Measurements from ENCODE around the gene ALDH1B1. TPM values are rescaled to one million over a fixed set of nuclear protein-coding genes. Genes with fewer than 3 reads are reported as not detected.

The ALDH1B1 gene
- total and polyA plus RNA-seq, 2 donors: 51.0 to 239 TPM

- peaks cover 3% of the 10 kb centered on the region for H3K4me1 ChIP-seq (ENCODE audit: insufficient read depth)
- H3K27ac ChIP-seq (ENCODE audit: low read depth): no peak overlapping the region
- 80% methylated on average over 7 of the region's 7 CpGs for WGBS
- H3K36me3 ChIP-seq (ENCODE audit: insufficient read depth): no peaks in the 10 kb centered on the region
- no peak overlapping the region for H3K4me3 ChIP-seq (ENCODE audit: low read depth, low read length)
- no peak for DNase-seq (ENCODE audit: extremely low spot score)
Measured at GRCh38 chr9:38422555-38423260, 30.2 kb downstream of the ALDH1B1 start.

- Histone ChIP-seq H3K4me3 (ENCODE audit: low read depth, low read length) (peak overlapping the region; percentile 44), H3K4me1 (ENCODE audit: insufficient read depth) (peaks cover 3% of the 10 kb centered on the region), H3K27ac (ENCODE audit: low read depth) (no peak overlapping the region), H3K36me3 (ENCODE audit: insufficient read depth) (no peaks in the 10 kb centered on the region)
- no peak for DNase-seq (ENCODE audit: extremely low spot score)
- WGBS: 39% methylated on average over 15 of the region's 15 CpGs
Measured at GRCh38 chr9:38423273-38423972, 30.9 kb downstream of the ALDH1B1 start.

- DNase-seq (ENCODE audit: extremely low spot score): no peak
- WGBS: under 1% methylated on average over 115 of the region's 115 CpGs
- Histone ChIP-seq H3K4me3 (ENCODE audit: low read depth, low read length) (peak within 1 kb of the TSS; percentile 44), H3K36me3 (ENCODE audit: insufficient read depth) (no peaks in the 10 kb centered on the region), H3K27ac (ENCODE audit: low read depth) (no peak within 1 kb of the TSS), H3K4me1 (ENCODE audit: insufficient read depth) (peaks cover 3% of the 10 kb centered on the region)
Measured at GRCh38 chr9:38423973-38424843, 31.7 kb downstream of the ALDH1B1 start, which contains the start of gene IGFBPL1. TSS of gene IGFBPL1 (minus strand) at chr9:38424454. CDS start at chr9:38424424, 30 bp downstream.

GRCh38 chr9:38424918-38425317 lies 32.4 kb downstream of the ALDH1B1 start:
- H3K4me3 ChIP-seq (ENCODE audit: low read depth, low read length): no peak overlapping the region
- peaks cover 3% of the 10 kb centered on the region for H3K4me1 ChIP-seq (ENCODE audit: insufficient read depth)
- DNase-seq (ENCODE audit: extremely low spot score): no peak
- H3K27ac ChIP-seq (ENCODE audit: low read depth): no peak overlapping the region
- WGBS: 75% methylated on average over 4 of the region's 4 CpGs
- no peaks in the 10 kb centered on the region for H3K36me3 ChIP-seq (ENCODE audit: insufficient read depth)

DNA sequence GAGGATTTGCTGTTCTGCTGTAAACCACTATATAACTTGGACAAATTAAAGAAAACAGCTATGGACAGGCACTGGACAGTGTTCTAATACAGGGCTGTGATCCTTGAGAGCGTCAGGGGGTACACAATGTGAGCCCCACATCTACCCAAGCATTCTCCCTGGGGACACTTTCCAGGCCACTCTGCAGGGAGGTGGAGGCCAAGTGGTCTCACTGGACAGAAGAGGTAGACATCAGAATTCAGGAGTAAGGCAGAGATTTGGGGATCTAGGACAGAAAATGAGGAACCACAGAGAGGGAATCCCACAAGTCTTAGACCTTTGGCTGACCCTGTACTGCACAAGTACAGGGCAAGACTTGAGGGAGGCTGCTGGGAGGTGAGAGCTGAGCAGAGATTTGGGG lies 35.6 kb downstream of the ALDH1B1 start:
- WGBS: 89% methylated on average over 1 of the region's 1 CpG
- H3K27ac ChIP-seq (ENCODE audit: low read depth): no peak overlapping the region
- peaks cover 3% of the 10 kb centered on the region for H3K4me1 ChIP-seq (ENCODE audit: insufficient read depth)
- no peaks in the 10 kb centered on the region for H3K36me3 ChIP-seq (ENCODE audit: insufficient read depth)
- H3K4me3 ChIP-seq (ENCODE audit: low read depth, low read length): no peak overlapping the region
- no peak for DNase-seq (ENCODE audit: extremely low spot score)

- DNase-seq (ENCODE audit: extremely low spot score): no peak
- no peaks in the 10 kb centered on the region for H3K36me3 ChIP-seq (ENCODE audit: insufficient read depth)
- 55% methylated on average over 4 of the region's 4 CpGs for WGBS
- H3K4me1 ChIP-seq (ENCODE audit: insufficient read depth): no peaks in the 10 kb centered on the region
- no peak overlapping the region for H3K27ac ChIP-seq (ENCODE audit: low read depth)
- H3K4me3 ChIP-seq (ENCODE audit: low read depth, low read length): no peak overlapping the region
Measured at GRCh38 chr9:38431116-38431515, 38.6 kb downstream of the ALDH1B1 start.

DNA sequence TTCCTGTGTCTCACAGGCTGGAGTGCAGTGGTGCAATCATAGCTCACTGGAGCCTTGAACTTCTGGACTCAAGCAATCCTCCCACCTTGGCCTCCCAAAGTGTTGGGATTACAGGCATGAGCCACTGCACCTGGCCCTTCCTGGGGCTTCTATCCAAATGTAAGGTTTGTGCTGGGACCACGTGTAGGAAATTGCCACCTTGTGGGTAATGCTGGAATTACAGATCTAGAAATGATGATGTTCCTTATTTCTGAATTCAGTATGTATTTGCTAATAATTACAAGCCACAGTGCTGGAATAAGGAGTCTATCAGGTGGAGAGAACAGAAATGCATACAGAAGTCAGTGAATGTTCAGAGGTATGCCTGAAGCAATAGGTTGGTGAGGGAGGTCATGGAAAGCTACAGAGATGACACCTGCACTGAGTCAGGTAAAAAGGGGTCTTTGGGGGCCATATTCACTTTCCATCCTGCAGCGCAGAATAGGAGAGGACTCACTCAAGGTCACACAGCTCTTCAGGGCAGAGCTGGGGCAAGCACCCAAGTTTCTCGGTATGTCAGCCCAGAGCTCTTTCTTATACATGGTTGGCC lies 40.5 kb downstream of the ALDH1B1 start:
- 23% methylated on average over 3 of the region's 3 CpGs for WGBS
- Histone ChIP-seq H3K27ac (ENCODE audit: low read depth) (no peak overlapping the region), H3K4me1 (ENCODE audit: insufficient read depth) (no peaks in the 10 kb centered on the region), H3K36me3 (ENCODE audit: insufficient read depth) (no peaks in the 10 kb centered on the region), H3K4me3 (ENCODE audit: low read depth, low read length) (no peak overlapping the region)
- DNase-seq (ENCODE audit: extremely low spot score): no peak

GRCh38 chr9:38434365-38434764 lies 41.9 kb downstream of the ALDH1B1 start:
- DNase-seq (ENCODE audit: extremely low spot score): no peak
- 58% methylated on average over 3 of the region's 3 CpGs for WGBS
- no peaks in the 10 kb centered on the region for H3K4me1 ChIP-seq (ENCODE audit: insufficient read depth)

GRCh38 chr9:38434853-38435252 lies 42.4 kb downstream of the ALDH1B1 start:
- WGBS: 76% methylated on average over 3 of the region's 3 CpGs
- Histone ChIP-seq H3K4me1 (ENCODE audit: insufficient read depth) (no peaks in the 10 kb centered on the region), H3K36me3 (ENCODE audit: insufficient read depth) (no peaks in the 10 kb centered on the region), H3K27ac (ENCODE audit: low read depth) (no peak overlapping the region), H3K4me3 (ENCODE audit: low read depth, low read length) (no peak overlapping the region)
- no peak for DNase-seq (ENCODE audit: extremely low spot score)

More at GRCh38 chr9:38434365-38434764, 41.9 kb downstream of the ALDH1B1 start:
- no peaks in the 10 kb centered on the region for H3K36me3 ChIP-seq (ENCODE audit: insufficient read depth)
- no peak overlapping the region for H3K27ac ChIP-seq (ENCODE audit: low read depth)
- no peak overlapping the region for H3K4me3 ChIP-seq (ENCODE audit: low read depth, low read length)

- Histone ChIP-seq H3K4me3 (ENCODE audit: low read depth, low read length) (no peak overlapping the region), H3K27ac (ENCODE audit: low read depth) (no peak overlapping the region), H3K36me3 (ENCODE audit: insufficient read depth) (no peaks in the 10 kb centered on the region), H3K4me1 (ENCODE audit: insufficient read depth) (no peaks in the 10 kb centered on the region)
- DNase-seq (ENCODE audit: extremely low spot score): no peak
- 70% methylated on average over 2 of the region's 2 CpGs for WGBS
Measured at GRCh38 chr9:38435521-38435920, 43.0 kb downstream of the ALDH1B1 start.

DNA sequence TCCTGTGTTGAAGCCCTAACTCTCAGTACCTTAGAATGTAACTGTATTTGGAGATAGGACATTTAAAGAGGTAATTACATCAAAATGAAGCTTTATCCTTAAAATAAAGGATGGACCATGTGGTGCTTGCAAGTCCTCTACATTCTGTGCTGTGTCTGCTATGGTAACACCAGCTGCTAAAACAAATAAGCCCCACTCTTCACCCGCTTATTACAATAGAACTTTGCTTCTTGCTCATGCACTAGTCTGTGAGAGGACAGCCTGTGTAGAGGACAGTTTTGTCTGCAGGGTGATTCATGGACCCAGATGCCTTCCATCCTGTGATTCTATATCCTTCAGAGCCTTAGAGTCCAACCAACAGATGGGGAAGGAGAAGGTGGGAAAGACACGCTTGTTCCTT lies 44.2 kb downstream of the ALDH1B1 start:
- DNase-seq (ENCODE audit: extremely low spot score): no peak
- Histone ChIP-seq H3K27ac (ENCODE audit: low read depth) (no peak overlapping the region), H3K4me3 (ENCODE audit: low read depth, low read length) (no peak overlapping the region), H3K36me3 (ENCODE audit: insufficient read depth) (no peaks in the 10 kb centered on the region), H3K4me1 (ENCODE audit: insufficient read depth) (no peaks in the 10 kb centered on the region)
- WGBS: 95% methylated on average over 2 of the region's 2 CpGs

DNA sequence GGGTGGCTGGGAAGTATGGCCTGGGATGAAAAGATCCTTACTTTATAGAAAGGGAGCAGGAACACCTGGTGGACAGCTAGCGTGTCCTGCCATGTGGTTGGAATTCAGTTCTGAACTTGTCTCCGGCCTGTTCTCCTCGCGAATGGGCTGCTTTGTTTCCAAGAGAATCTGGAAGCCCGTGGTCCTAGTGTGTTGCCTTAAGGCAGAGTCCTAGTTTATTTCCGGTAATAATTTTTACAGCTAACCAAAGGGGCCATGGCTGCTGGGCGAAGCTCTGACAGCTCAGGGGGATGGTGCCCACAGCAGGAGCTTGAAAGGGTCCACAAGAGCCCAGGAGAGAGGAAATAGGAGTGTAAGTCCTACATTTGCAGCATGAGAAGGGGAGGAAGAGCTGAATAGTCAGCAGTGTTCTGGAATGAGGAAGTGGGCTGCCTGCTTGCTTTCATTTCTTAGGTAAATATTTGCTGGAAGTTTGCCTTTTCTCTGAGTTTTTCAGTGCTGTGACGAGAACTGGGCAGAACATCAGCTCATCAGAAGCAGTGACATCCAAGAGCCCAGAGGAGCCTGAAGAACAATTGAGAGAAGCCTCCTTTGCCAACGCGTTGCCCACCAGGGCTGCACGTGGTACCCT lies 44.8 kb downstream of the ALDH1B1 start:
- Histone ChIP-seq H3K4me1 (ENCODE audit: insufficient read depth) (no peaks in the 10 kb centered on the region), H3K36me3 (ENCODE audit: insufficient read depth) (no peaks in the 10 kb centered on the region), H3K27ac (ENCODE audit: low read depth) (no peak overlapping the region), H3K4me3 (ENCODE audit: low read depth, low read length) (no peak overlapping the region)
- DNase-seq (ENCODE audit: extremely low spot score): peak; percentile 60
- 68% methylated on average over 11 of the region's 11 CpGs for WGBS

All from urinary bladder (tissue), 4 donors.